GM19351 (cell line): ENCODE results near the gene PRKAR1B.
A peak's percentile ranks its signal among the peaks of the same experiment; 100 is the strongest.

Experiments used
- ATAC-seq: cut with Tn5 transposase; IDR thresholded peaks from one replicate; pipeline ENCODE4 v1.9.1; 2021; ENCODE audit warnings: mild to moderate bottlenecking, moderate library complexity; ENCODE audit not compliant: unreplicated experiment

PRKAR1B gene

DNA sequence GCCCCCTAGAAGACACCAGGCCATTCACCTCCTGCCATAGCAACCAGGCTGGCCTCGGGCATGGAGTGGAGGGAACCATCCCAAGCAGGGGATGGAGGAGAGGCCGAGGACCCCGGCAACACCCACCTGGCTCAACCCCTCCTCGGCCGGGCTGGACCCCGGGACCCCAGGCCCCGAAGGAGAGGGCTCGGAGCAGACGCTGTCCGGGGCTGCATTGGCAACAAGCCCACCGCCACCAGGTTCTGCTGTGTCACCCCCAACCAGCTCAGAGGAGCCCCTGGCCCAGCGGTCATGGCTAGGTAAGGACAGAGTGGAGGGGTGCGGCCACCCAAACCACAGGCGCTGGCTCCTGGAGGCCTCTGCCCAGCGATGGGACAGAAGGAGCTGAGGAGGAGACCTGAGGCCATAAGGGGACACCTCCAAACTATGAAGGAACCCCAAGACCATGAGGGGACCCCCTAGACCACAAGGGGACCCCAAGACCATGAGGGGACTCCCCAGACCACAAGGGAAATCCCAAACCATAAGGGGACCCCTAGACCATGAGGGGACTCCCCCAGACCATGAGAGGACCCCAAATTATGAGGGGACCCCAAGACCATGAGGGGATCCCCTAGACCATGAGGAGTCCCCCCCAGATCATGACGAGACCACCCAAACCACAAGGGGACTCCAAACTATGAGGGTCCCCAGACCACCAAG lies 132.7 kb downstream of the PRKAR1B start:
- no peak for ATAC-seq

DNA sequence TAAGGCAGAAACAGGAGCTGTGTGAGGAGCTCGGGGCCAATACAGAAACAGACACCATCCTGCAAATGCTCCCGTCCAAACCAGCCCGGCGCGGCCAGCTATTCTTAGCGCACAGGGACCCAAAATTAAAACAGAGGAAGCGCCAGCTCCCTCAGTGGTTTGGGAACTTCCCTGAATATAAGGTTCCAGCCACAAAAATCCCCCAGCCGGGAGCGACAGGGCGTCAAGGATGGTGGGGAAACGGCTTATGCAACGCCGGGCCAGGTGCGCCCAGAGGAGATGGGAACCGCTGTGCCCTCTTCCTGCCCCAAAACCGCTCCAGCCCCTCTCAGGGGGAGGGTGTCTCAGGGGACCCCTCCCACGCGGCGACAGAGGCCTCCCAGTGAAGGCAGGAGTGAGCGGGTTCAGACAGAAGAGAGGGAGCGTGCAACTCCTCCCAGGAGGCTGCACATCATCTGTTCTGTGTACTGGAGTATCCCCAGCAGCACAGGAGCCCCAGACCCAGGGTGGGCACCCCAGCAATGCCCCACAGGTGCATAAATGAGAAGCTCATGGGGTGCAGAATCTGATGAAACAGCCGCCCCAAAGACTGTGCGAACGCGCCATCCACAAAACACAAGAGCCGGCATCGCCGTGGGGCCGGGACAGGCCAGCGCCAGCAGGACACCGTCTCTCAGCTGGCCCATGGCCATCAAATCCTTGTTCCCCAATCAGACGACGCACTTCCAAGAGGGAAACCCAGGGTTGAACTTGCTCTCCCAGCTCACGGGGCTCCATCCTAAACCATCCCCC lies 133.6 kb downstream of the PRKAR1B start:
- no peak for ATAC-seq

DNA sequence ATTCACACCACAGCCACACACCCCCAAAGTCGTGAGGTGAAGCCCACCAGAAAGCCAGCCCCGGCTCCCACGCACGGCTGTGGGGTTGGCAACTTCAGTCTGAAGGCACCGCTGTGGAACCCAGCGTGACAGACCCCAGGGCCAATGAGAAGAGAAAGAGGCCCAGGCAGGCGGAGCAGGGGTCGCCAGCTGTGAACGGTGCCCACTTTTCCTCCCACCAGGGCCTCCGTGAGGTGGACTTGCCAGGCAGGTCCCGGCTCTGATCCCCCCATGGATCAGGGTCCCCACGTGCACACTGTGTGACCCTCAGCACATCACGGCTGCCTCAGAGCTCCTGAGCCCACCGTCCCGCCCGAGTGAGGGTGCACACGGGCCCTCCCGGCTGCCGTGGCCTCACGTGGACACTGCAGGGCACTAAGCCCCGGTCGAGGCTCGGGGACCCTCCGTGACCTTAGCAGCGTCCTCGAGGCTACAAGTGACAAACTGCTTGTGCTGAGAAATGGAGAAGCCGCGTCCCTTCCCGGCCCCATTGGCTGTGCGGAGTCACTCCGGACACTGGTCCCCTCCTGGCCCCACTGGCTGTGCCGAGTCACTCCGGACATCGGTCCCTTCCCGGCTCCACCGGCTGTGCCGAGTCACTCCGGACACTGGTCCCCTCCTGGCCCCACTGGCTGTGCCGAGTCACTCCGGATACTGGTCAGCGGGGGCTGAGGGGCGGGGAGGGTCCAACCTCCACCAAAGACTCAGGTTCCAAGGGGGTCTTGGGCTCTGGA lies 135.0 kb downstream of the PRKAR1B start:
- no peak for ATAC-seq

DNA sequence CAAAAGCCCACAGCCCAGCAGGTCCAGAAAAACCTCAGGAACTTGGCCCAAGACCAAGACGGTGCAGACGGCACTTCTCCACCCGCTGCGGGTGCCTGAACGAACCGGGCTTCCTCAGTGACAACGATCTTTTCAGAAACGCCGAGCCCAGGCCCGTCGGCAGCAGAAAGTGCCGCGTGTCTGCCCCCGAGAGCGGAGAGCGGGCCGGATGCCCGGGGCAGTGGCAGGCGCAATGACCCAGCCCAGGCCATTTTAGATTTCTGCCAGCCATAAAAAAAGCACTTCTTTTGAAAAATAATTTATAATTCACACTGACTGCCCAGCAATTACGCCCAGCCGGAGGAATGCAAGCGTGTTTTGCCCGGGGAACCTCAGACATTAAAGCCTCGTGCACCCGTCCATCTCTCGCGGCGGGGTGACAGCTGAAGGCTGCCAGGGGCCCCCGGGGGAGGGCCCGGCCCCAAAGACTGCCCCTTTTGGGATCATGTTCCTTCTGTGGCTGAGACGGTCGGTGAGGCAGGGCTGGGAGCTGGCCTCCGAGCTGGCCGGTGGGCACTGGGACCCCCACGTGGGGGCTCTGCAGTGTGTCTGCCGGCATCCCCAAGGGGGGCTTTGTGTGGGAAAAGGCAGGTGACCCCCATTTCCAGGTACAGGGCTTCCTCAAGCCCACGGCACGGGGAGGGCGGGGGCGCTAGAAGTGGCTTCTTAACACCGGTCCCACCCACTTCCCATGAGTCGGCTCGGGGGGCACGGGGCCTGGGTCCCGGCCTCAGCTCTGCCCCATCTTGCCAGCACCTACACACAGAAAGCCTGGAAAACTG lies 136.1 kb downstream of the PRKAR1B start:
- no peak for ATAC-seq

DNA sequence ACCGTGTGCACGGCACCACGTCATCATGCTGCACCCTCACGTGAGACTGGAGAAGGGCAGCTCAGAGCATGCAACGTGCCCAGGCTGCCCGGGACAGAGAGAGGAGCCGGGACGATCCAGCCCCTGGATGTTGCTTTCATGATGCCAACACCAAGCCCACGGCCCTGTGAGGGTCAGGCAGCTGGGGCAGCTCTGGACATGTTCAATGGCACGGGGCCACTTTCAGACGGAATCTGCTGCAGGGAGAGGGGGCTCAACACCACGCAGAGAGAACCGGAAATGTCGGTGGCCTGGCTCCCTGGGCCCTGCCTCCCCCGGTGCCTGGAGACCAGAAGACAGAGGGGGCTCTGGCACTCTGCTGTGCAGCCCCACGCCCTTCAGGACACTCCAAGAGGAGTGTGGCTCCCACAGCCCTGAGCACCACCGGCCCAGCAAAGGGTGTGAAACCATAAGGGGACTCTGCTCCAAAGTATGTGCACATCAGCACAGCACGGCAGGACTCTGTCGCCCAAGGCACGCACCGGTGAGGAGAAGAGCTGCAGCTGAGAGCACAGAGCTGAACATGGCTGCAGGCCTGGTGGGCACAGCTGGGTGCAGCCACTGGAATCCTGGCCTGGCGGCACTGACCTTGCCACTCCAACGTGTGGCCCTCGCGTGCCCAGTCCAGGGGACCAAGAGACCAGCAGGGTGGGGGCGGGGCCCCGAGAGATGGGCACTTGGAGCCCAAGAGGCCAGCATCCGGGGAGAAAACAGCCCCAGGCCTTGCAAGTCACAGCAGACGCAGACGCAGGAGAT lies 137.1 kb downstream of the PRKAR1B start:
- no peak for ATAC-seq

DNA sequence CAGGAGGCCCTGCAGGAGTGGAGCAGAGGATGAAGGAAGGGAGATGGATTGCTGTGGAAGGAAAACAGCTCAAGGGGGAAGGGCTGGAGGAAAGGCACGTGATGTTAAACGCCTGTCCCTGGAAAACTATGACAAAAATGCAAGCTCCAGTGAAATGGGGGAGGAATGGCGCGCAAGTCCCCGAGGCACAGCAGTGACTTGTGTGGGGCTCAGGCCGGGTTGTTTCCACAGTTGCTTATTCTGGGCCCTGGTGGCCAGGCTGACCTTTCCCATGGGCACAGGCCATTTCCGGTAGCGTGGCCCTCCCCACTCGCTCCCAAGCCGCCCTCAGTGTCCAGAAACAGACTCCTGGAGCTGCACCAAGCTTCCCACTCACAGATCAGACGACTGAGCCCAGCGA lies 139.3 kb downstream of the PRKAR1B start:
- no peak for ATAC-seq

DNA sequence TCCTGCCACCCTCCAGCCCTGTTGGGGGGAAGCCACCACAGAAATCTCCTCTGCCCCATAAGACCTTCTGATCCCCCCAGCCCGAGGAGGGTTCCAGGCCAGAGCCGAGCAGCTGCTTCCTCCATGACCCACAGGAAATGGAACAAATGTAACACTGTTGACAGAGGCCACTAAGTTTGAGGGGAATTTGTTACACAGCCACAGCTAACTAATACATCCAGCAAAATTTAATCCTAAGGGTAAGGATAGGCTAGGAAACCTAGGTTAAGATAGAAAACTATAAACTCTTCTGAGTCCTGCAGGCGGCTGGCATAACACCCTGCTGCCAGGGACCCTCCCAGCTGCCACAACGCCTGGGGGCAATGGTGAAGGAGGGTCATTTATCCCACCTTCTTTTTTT lies 140.6 kb downstream of the PRKAR1B start:
- ATAC-seq: no peak

DNA sequence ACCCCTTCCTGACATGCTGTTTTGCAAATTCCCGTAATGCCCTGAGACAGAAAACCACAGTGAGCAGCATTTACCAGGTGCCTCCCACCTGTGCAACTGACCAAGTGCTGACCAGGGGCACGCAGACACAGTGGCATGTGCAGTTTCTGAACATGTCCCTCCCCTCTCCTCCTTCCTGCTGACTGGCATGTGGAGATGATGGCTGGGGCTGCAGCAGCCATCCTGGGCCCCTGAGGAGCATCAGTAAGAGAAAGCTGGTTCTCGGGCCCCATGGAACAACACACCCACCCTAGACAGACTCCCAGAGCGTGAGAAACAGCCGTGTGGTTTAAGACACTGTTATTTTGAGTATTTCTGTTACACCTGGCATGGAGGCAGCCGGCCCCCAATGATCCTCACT lies 141.2 kb downstream of the PRKAR1B start:
- peak; percentile 28 for ATAC-seq

DNA sequence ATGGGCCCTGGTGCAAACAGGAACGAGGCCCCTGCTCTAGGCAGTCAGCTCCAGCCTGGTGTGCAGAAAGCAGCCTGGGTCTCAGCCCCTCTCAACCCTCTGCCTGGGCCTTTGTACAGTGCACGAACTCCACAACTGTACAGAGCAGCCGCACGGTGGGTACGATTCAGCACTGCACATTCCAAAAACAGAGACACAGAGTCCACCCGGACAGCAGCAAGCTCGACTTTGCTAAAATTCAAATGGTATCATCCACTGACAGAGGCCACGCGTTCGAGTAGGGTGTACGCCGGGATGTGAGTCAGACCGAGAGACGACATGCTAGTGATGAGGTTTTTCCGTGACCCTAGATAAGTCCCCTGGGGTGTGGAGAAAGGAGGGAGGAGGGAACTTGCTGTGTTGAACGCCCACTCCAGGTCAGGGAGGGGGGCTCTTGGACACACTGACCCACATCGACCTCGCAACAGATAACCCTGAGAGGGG lies 141.8 kb downstream of the PRKAR1B start:
- ATAC-seq: peak; percentile 87

DNA sequence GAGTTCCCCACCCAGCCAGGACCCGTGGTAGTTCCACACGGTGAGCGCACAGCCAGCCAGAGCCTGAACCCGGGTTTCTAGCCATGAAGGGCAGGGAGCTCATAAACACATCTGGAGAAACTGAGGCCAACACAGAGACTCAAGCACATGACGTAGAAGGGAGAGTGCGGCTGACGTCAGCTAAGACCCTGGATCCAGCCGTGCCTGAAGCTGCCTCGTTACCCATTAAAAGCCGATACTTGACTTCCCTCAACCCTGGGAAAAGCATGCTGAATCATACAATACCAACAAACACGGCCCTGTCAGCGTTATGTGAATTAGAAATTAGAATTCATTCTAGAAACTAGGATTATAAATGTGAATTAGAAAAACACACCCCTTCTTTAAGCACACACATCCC lies 142.3 kb downstream of the PRKAR1B start:
- ATAC-seq: no peak

DNA sequence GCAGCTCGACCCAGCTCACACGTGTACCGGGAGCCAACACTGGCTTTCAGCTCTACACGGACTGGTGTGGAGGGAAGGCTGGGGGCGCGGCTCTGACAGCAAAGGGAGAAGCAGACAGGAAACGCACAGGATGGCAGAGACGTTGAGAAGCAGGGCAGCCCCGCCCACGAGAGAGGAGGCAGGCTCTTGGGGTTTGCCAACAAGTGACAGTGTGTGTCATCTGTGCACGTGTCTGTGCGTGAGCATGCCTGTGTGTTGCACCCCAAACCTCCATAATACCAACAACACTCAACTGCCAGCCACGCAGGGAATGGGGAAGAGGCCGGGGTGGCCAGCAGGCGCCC lies 143.0 kb downstream of the PRKAR1B start:
- no peak for ATAC-seq

DNA sequence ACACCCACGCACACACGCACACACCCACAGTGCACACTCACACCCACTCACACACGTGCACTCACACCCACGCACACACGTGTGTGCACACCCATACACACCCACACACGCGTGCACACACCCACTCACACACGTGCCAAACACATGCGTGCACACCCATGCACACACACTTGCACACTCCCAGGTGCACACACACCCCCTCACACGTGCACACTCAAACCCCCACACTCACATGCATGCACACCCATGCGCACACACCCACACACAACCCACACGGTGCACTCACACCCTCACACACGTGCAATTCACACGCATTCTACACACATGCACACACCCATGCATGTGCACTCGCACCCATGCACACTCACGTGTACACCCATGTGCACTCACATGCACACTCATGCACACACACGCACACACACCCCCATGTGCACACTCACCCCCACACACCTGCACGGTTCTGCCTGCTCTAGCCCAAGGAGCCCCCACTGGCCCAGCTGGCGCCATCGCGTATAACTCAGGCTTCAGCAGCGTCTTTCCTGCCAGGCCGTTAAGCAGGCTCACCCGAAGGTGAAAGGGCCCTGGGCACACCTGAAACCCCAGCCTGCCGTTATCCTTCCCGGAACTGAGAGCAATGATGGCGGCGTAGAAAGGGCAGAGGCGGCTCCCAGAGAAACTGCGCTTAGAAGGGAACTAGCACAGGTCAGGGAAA lies 143.5 kb downstream of the PRKAR1B start:
- no peak for ATAC-seq

DNA sequence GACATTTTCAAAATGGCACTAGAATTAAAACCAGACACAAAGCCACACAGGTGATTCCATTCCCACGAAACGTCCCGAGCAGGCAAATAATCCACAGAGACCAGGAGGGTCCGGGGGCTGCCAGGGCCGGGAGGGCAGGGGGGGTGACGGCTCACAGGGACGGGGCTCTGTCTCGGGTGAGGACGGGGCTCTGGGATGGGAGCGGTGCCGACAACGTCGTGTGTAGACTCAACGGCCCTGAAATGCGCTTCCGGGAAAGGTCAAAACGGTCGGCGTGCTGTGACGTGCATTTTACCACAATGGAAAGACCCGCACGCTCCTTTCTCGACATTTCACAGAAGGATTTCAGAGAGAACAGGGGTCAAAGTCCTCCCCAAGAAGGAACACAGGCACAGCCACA lies 144.2 kb downstream of the PRKAR1B start:
- no peak for ATAC-seq

DNA sequence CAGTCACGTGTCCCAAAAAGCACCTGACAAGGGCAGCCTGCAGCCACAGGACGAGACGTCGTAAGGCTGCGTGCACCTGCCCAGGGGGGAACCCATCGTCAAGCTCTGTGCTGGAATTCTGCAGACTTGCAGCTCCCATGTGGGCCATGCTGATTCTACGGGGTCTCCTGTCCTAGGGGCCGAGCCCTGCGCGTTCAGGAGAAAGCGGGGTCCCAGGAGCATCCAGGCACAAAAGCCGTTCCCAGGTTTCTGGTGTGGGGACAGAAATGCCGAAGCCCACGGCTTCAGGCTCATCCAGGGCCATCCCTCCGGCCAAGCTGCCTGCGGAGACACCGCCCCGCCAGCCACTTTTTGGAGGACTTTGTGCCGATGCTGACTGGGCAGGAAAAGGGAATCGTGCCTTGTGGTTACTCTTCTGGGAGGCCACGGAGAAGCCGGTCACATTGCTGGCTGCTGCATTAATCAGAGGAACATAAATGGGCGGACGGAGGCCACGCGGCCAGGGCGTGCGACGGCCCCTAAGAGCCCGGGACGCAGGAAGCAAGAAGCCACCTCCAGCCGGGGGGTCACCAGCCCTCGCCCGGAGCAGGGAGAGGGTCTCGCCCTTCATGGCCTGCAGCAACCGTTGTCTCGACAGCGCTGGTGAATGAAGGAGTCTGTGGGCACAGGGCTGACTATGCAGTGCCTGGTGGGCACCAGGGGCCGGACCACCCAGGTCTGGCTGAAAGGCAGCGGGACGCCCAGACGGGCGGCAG lies 144.8 kb downstream of the PRKAR1B start:
- ATAC-seq: no peak

DNA sequence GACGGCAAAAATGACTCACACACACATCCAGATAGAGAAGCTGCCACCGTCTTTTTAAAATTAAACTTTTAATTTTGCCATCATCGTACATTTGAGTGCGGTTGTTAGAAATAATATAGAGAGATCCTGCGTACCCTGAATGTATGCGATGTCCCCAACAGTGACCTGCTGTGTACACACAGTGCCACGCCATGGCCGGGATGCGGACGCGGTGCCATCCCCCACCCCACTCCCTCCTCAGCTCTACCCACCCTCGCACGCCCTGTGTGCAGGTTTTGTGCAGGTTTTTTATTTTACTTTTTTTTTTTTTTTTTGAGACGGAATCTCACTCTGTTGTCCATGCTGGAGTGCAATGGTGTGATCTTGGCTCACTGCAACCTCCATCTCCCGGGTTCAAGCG lies 148.7 kb downstream of the PRKAR1B start:
- no peak for ATAC-seq

DNA sequence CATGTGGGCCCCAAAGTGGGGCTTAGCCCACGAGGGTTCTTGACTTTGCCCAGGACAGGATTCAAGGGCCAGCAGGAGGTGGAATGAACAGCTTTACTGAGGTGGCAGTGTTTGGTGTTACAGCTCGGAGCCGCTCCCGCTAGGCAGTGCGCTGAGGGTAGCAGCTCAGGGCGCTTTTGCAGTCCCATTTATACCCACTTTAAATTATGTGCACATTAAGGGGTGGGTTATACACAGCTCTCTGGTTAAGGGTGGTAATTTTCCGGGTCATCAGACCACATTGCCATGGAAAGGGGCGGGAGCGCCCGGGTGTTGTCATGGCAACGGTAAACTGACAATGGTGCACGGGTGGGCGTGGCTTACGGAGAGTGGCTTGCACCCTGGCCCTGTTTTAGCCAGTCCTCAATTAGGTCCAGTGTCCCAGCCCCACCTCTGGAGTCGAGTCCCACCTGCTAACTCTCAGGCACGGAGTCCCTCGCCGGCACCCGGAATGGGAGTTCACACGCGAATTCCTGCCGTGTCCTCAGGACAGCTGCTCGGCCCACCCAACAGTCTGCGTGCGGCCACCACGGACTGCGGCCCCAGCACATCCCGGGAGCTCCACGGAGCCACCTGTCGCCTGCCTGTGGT lies 149.2 kb downstream of the PRKAR1B start:
- no peak for ATAC-seq

DNA sequence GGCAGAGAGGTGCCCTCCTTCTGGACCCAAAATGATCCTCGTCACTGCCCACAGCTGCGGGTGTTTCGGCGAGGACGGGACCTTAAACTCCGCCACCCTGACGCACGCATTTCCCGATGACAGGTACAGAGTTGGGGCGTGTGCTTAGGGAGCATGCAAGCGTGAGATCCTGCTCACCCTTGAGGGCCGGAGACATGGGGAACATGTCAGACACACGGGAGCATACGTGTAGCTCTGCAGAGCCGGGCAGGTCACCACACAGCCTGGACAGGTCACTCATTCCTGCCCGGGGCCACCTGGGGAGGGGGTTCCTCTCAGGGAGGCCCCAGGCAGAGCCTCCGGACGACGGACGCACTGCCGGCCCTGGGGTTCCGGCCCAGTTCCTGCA lies 149.8 kb downstream of the PRKAR1B start:
- ATAC-seq: no peak

DNA sequence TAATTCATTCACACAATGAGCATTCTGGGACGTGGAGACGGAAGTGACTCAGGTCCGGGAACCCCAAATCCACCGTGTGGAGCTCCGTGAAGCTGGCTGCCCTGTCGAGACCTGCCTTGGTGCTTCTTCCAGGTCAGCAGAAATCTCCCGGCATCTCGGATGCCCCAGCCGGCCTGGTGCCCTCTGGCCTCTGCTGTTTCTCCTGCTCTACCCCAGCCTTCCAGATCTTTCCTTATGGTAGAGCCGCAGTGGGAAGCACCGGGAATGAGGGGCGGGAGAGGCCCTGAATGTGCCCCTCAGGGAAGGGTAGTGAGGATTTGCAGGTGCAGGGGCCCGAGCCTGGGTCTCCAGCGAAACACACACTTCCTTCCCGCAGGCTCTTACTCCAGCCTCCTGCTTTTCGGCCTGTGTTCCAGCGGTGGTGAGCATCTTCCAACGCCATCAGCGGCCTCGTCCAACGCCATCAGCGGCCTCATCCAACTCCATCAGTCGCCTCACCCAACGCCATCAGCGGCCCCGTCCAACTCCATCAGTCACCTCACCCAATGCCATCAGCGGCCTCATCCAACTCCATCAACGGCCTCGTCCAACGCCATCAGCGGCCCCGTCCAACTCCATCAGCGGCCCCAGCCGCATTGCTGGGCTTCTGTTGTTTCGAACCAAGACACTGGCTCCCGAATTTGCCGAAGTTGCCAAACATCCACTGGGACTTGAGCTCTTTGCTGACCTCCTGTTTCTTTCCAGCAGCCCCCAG lies 150.4 kb downstream of the PRKAR1B start:
- ATAC-seq: no peak
